PC-3 (cell line): ENCODE data around the gene CASZ1.

ENCODE experiments used
- EZH2phosphoT487 ChIP-seq: fragments of 300-600 bp; sonication (generic); IDR thresholded peaks from 2 replicates; pipeline ENCODE4 v1.6.1; 2018; ENCODE audit warnings: mild to moderate bottlenecking, antibody characterized with exemption, low read length, borderline replicate concordance
- TF ChIP-seq, protein P1 (sequence below): fragments of 300-600 bp; sonication (generic); conservative IDR thresholded peaks from 2 replicates; pipeline ENCODE4 v1.5.1; 2017; ENCODE audit warnings: antibody characterized with exemption, low read depth, mild to moderate bottlenecking, low read length

DNA sequence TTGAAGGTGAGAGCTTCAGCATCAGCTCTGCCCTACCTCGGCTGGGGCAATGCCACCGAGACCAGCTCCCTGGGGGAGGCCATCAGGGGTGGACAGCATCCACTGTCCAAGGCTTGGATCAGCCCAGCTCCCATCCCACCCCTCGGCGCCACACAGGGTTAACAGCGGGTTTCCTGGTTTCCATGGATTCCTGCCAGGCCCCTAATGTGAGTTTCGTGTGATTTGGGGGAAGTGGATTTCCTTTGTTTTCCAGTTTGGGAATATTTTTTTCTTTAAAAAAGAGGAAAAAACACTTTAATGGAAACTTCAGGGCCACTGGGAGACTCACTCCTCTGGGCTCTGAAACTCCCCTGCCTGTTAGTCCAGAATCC lies 34.3 kb downstream of the CASZ1 start:
- TF ChIP-seq, protein P1, sequence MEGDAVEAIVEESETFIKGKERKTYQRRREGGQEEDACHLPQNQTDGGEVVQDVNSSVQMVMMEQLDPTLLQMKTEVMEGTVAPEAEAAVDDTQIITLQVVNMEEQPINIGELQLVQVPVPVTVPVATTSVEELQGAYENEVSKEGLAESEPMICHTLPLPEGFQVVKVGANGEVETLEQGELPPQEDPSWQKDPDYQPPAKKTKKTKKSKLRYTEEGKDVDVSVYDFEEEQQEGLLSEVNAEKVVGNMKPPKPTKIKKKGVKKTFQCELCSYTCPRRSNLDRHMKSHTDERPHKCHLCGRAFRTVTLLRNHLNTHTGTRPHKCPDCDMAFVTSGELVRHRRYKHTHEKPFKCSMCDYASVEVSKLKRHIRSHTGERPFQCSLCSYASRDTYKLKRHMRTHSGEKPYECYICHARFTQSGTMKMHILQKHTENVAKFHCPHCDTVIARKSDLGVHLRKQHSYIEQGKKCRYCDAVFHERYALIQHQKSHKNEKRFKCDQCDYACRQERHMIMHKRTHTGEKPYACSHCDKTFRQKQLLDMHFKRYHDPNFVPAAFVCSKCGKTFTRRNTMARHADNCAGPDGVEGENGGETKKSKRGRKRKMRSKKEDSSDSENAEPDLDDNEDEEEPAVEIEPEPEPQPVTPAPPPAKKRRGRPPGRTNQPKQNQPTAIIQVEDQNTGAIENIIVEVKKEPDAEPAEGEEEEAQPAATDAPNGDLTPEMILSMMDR, result no peak
- no peak for TF ChIP-seq EZH2phosphoT487
